Neutrophil (primary cell): ENCODE data around the gene EPGN.

Experiments
- H3K27ac ChIP-seq: fragments of 200-600 bp; sonication (generic); 2 replicates; pipeline ENCODE4 v1.5.1; 2016; ENCODE audit warnings: mild to moderate bottlenecking, moderate library complexity
- H3K27me3 ChIP-seq: fragments of 200-600 bp; sonication (generic); 2 replicates; pipeline ENCODE4 v1.6.0; 2016; ENCODE audit warnings: mild to moderate bottlenecking
- H3K36me3 ChIP-seq: fragments of 200-600 bp; sonication (generic); 2 replicates; pipeline ENCODE4 v1.5.1; 2017
- H3K4me1 ChIP-seq, 2 experiments: fragments of 200-600 bp in 1 of 2; sonication (generic) in 1 of 2; 1 replicate in 1 of 2; 2 replicates in 1 of 2; pipeline versions ENCODE4 v1.5.1 to v1.6.1; 2013 to 2016; ENCODE audit warnings: low read depth in 1 of 2, low read length in 1 of 2, mild to moderate bottlenecking in 1 of 2, moderate library complexity in 1 of 2; ENCODE audit not compliant: control insufficient read depth in 1 of 2, insufficient read depth in 1 of 2
- H3K4me3 ChIP-seq, 2 experiments: fragments of 200-600 bp in 1 of 2; sonication (generic) in 1 of 2; 1 replicate in 1 of 2; 2 replicates in 1 of 2; pipeline ENCODE4 v1.5.1; 2013 to 2016; ENCODE audit warnings: low read depth in 1 of 2, low read length in 1 of 2, mild to moderate bottlenecking in 1 of 2, moderate library complexity in 1 of 2
- H3K9me3 ChIP-seq: fragments of 200-600 bp; sonication (generic); 2 replicates; pipeline ENCODE4 v1.5.1; 2016
- TF ChIP-seq, protein P1 (sequence below): fragments of 200-600 bp; sonication (generic); IDR thresholded peaks from 2 replicates; pipeline ENCODE4 v1.5.1; 2016; ENCODE audit warnings: antibody characterized with exemption

The EPGN gene

DNA sequence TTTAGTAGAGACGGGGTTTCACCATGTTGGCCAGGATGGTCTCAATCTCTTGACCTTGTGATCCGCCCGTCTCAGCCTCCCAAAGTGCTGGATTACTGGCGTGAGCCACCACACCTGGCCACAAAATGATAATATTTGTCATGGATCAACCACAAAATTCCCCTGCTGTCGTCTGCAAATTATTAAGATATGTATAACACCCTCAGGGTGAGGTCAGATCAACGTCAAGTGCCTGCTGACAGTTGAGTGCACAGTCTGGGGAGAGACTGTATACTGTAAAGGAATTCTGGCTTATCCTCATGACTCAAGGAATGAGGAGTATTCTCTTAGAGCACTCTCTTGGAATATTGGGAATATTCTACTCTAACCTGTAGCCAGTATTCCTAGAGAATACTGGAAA is 11.2 kb downstream of the EPGN start:
- Histone ChIP-seq H3K4me3 (no peak overlapping the region), H3K27ac (no peak overlapping the region), H3K27me3 (no peaks in the 10 kb centered on the region), H3K4me1 (peaks cover 0 to 4% of the 10 kb centered on the region in 2 experiments), H3K9me3 (no peaks in the 10 kb centered on the region), H3K36me3 (no peaks in the 10 kb centered on the region)
- TF ChIP-seq, protein P1, sequence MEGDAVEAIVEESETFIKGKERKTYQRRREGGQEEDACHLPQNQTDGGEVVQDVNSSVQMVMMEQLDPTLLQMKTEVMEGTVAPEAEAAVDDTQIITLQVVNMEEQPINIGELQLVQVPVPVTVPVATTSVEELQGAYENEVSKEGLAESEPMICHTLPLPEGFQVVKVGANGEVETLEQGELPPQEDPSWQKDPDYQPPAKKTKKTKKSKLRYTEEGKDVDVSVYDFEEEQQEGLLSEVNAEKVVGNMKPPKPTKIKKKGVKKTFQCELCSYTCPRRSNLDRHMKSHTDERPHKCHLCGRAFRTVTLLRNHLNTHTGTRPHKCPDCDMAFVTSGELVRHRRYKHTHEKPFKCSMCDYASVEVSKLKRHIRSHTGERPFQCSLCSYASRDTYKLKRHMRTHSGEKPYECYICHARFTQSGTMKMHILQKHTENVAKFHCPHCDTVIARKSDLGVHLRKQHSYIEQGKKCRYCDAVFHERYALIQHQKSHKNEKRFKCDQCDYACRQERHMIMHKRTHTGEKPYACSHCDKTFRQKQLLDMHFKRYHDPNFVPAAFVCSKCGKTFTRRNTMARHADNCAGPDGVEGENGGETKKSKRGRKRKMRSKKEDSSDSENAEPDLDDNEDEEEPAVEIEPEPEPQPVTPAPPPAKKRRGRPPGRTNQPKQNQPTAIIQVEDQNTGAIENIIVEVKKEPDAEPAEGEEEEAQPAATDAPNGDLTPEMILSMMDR = no peak

DNA sequence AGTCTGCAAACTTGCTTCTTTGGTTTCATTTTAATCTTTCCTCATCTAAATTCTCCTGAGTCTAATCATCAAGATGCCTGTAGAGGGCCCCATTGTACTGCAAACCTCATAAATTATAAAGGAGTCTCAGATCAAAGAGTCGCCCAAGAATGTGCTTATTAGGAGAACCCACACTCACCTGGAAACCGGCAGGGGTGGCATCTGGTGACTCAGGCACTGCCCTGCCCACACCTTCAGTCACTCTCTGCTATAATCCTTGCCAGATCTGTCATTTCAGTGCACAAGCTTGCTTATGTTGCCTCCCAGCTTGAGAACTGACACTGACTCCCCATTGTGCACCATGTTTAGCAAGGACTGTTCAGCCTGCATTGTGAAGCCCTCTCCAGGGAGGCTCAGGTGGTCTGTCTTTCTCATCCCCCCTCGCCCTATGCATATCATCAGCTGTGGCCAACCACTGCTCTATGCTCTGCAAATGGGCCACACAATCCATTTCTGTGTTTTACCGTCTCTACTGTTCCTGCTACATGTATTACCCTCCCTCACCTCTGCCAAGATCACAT is 12.4 kb downstream of the EPGN start:
- no peaks in the 10 kb centered on the region for H3K9me3 ChIP-seq
- peaks cover 0 to 4% of the 10 kb centered on the region in 2 experiments for H3K4me1 ChIP-seq
- H3K27ac ChIP-seq = no peak overlapping the region
- no peak overlapping the region for H3K4me3 ChIP-seq
- no peaks in the 10 kb centered on the region for H3K27me3 ChIP-seq
- H3K36me3 ChIP-seq = no peaks in the 10 kb centered on the region
- TF ChIP-seq, protein P1 = no peak

DNA sequence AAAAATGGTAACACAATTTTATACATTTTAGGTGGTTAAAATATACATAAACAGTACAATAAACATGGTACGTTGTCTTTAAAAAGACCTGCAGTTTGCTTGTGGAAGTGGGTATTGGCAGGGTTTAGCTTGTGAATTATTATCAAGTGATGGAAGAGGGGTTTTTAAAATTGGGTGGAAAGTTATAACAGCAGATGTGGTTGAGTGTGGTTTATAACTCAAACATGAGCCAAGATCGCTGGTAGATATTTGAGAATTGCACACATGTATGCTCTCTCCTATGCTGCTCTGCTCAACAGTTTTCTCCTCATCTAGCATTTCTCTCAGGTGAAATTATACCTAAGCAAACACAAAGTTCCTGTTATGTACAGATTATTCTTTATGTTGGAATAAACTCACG is 14.0 kb downstream of the EPGN start:
- H3K9me3 ChIP-seq = no peaks in the 10 kb centered on the region
- H3K4me1 ChIP-seq = peaks cover 0 to 4% of the 10 kb centered on the region in 2 experiments
- no peak overlapping the region for H3K27ac ChIP-seq
- TF ChIP-seq, protein P1 = no peak
- no peaks in the 10 kb centered on the region for H3K36me3 ChIP-seq
- H3K27me3 ChIP-seq = no peaks in the 10 kb centered on the region
- H3K4me3 ChIP-seq = no peak overlapping the region

DNA sequence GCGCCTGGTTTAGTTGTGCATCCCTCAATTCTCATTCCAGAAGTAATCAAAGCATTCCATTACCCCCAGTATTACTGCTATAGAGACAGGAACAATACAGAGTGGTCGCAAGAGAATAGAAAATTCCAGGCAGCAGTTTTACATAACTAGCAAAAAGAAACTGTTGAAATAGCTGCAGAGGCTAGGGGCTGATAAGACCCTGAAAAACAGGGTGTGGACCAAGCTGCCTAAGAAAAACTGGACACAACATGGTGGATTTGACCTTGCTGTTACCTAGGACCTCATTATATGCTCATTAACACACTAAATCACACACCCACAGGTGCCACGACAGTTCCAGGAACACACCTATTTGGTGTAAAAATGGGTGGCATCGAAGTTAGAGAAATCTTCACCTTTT is 15.4 kb downstream of the EPGN start:
- Histone ChIP-seq H3K4me3 (no peak overlapping the region), H3K27ac (no peak overlapping the region), H3K4me1 (peaks cover 0 to 4% of the 10 kb centered on the region in 2 experiments), H3K36me3 (no peaks in the 10 kb centered on the region), H3K27me3 (no peaks in the 10 kb centered on the region), H3K9me3 (no peaks in the 10 kb centered on the region)
- TF ChIP-seq, protein P1 = no peak

DNA sequence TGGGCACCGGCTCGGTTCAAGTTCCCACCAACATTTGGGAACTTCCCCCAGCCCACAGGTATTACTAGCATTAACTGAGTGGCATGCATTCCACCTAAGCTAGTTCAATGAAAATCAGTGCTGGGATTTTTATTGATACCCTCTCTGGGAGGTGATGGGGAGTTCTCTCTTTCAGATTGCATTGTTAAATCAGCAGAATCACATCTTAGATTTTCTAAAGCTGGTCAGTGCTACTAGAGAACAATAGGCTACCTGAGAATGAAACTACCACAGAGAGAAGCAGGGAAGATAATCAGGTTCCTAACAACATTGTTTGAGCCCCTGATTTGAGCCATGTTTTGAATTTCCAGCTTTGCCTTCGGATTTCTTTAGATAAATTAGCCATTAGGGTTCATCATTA is 16.0 kb downstream of the EPGN start:
- H3K4me1 ChIP-seq = peaks cover 0 to 4% of the 10 kb centered on the region in 2 experiments
- TF ChIP-seq, protein P1 = no peak
- no peaks in the 10 kb centered on the region for H3K27me3 ChIP-seq
- no peak overlapping the region for H3K27ac ChIP-seq
- no peaks in the 10 kb centered on the region for H3K9me3 ChIP-seq
- no peaks in the 10 kb centered on the region for H3K36me3 ChIP-seq
- no peak overlapping the region for H3K4me3 ChIP-seq
